Mesodermal cell (in vitro differentiated cells): Measurements from ENCODE around the gene TMEM26.

ENCODE experiments used
- H3K27ac ChIP-seq: 2 replicates; pipeline ENCODE4 v1.7.0; 2013; ENCODE audit warnings: mild to moderate bottlenecking, low read depth, low read length, moderate library complexity; ENCODE audit not compliant: severe bottlenecking
- H3K36me3 ChIP-seq: 2 replicates; pipeline ENCODE4 v1.7.1; 2013; ENCODE audit warnings: mild to moderate bottlenecking, low read length, moderate library complexity; ENCODE audit not compliant: control insufficient read depth, insufficient read depth
- H3K4me1 ChIP-seq: one replicate; pipeline ENCODE4 v1.7.1; 2013; ENCODE audit warnings: mild to moderate bottlenecking, low read length; ENCODE audit not compliant: insufficient read depth, control insufficient read depth, poor library complexity, severe bottlenecking
- H3K4me3 ChIP-seq: 2 replicates; pipeline ENCODE4 v1.7.0; 2013; ENCODE audit warnings: low read length, control low read depth, mild to moderate bottlenecking; ENCODE audit not compliant: insufficient read depth, poor library complexity, severe bottlenecking; ENCODE audit errors: extremely low read depth
- H3K9me3 ChIP-seq: 2 replicates; pipeline ENCODE4 v1.7.1; 2013; ENCODE audit warnings: mild to moderate bottlenecking, low read length, moderate library complexity; ENCODE audit not compliant: control insufficient read depth
- WGBS, 2 experiments: methylation state at CpG; one replicate each; pipeline ENCODE4 v1.1.5; 2013; ENCODE audit warnings: missing lambda C conversion rate in 2 of 2; ENCODE audit not compliant: insufficient coverage in 2 of 2; 5-methylcytosine and 5-hydroxymethylcytosine counted together

TMEM26 gene

DNA sequence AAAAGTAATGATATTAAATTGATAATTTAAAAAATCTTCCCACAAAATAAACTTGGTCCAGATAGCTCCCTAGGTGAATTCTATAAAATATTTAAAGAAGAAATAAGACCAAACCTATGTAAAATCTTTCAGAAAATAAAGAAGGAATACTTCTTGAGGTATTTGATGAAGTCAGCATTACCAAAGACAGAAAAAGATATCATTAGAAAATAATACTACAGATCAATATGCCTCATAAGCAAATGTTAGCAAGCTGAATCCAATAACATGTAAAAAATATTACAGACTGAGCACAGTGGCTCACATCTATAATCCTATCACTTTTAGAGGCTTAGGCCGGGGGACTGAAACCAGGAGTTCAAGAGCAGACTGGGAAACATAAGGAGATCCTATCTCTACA is 30.0 kb downstream of the TMEM26 start:
- Histone ChIP-seq H3K4me3 (no peak overlapping the region), H3K36me3 (no peaks in the 10 kb centered on the region), H3K27ac (no peak overlapping the region), H3K9me3 (peaks cover 13% of the 10 kb centered on the region), H3K4me1 (no peaks in the 10 kb centered on the region)
- WGBS, 2 experiments, result 100% methylated on average over 1 of the region's 1 CpG; no CpG with 5 or more reads in 1 of the 2 experiments

DNA sequence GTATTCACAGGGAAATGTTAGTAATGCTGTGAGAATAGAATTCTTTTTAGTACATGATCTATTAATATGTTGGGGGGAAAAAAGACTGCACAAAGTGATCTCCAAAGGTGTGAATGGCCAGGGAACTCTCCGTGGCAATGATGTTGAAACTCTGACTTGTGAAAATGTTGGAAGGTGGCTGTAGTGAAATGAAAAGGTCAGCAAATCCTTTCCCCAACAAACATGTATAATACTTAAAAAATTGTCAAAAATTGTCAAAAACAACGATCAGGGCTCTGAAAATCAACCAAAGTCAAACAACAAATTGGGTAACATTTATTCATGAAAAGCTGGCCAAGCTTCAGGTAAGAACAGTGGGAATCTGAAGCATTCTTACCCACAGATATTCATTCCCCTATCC is 35.5 kb downstream of the TMEM26 start:
- Histone ChIP-seq H3K36me3 (no peaks in the 10 kb centered on the region), H3K9me3 (peaks cover 2% of the 10 kb centered on the region), H3K4me3 (no peak overlapping the region), H3K27ac (no peak overlapping the region), H3K4me1 (no peaks in the 10 kb centered on the region)
- WGBS, 2 experiments, result 71% methylated on average over 1 of the region's 2 CpGs; no CpG with 5 or more reads in 1 of the 2 experiments

DNA sequence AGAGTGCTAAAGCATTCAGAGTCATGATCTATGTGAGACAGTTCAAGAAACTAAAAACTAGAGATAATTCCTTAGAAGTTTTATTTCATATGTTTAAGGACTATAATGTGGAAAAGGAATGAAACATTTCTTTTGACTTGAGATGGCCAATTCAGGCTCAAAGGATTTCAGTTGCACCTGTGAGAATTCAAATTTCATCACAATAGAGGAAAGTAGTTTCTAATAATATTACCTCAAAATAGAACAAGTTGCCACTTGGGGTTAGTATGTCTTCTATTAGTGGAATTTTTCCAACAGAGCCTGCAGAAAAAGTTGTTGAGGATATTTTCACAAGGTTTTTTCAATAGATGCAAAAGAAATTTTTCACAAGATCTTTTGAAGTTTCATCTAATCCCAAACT is 37.4 kb downstream of the TMEM26 start:
- no peak overlapping the region for H3K4me3 ChIP-seq
- H3K27ac ChIP-seq, result no peak overlapping the region
- H3K4me1 ChIP-seq, result peaks cover 4% of the 10 kb centered on the region
- no peaks in the 10 kb centered on the region for H3K9me3 ChIP-seq
- no peaks in the 10 kb centered on the region for H3K36me3 ChIP-seq

DNA sequence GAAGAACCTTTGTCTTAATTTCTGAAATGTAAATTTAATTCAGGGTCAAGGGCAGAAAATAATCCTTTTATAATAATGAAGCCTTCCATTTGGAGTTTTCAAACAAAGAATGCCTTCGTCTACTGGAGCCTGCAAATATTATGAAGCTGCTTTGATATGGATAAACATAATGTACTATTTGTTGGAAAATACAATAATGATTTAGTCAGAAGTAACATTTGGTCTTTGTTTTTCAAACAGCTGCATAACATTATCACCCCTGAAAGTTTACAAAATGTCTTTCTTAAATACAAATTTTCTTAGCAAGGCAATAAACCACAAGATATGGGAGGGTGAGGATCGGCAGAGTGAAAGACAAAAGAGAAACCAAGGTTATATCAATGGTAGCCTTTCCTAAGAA is 41.5 kb downstream of the TMEM26 start:
- Histone ChIP-seq H3K4me1 (peaks cover 4% of the 10 kb centered on the region), H3K36me3 (no peaks in the 10 kb centered on the region), H3K4me3 (no peak overlapping the region), H3K9me3 (no peaks in the 10 kb centered on the region), H3K27ac (no peak overlapping the region)
- WGBS, 2 experiments, result no CpG with 5 or more reads among the region's 2 CpGs

DNA sequence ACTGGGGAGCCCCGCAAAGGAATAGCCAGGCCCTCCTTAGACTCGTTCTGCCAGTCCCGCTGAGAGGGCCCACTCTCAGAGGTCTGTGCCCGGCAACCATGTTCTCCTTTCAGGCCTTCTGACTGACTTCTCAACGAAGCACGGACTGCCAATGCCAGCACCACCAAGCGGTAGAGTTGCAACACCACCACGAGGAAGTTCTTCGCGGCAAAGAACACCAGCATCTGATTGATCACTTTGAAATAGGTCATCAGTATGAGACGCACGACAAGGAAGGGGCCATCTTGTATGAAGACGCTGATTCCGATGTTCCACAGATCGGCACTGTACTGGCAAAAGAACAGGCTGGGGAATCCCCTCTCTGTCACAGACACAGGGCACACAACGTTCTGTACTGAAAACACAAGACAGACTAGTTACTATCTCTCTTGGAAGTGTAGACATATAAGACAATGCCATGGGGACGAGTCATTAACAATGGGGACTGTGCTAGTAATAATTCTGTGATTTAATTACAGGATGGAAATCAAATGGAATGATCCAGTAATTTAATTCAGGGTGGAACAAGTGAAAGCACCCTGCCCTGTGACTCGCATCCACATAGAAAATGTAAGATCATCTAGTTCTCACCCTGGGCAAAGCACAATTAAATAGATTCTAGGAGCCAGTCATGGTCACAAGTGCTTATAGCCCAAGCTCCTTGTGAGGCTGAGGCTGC is 42.7 kb downstream of the TMEM26 start:
- no peak overlapping the region for H3K4me3 ChIP-seq
- WGBS, 2 experiments, result 95 to 96% methylated on average over 16 to 17 of the region's 18 CpGs
- H3K4me1 ChIP-seq, result peaks cover 4% of the 10 kb centered on the region
- no peaks in the 10 kb centered on the region for H3K9me3 ChIP-seq
- H3K27ac ChIP-seq, result no peak overlapping the region
- no peaks in the 10 kb centered on the region for H3K36me3 ChIP-seq

DNA sequence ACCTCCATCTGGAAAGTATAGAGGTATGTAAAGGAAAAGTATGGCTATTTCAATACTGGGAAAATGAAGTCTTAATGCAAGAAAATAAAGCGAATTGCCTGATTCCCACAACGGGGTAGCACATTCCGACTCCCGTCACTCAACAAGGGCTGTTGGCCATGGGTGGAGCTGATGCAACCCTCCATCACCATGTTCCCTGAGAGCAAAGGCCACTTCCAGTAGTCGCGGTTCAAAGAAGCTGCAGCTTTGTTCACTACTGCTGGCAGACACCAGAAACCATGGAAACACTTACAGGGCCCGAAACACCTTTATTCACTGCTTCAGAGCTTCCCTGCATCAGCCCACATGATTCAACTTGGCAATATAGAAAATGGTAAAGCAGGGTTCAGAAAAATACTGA is 44.0 kb downstream of the TMEM26 start:
- WGBS, 2 experiments, result 90 to 96% methylated on average over 5 of the region's 7 CpGs
- H3K9me3 ChIP-seq, result no peaks in the 10 kb centered on the region
- no peak overlapping the region for H3K4me3 ChIP-seq
- peaks cover 4% of the 10 kb centered on the region for H3K4me1 ChIP-seq
- H3K27ac ChIP-seq, result no peak overlapping the region
- H3K36me3 ChIP-seq, result no peaks in the 10 kb centered on the region

DNA sequence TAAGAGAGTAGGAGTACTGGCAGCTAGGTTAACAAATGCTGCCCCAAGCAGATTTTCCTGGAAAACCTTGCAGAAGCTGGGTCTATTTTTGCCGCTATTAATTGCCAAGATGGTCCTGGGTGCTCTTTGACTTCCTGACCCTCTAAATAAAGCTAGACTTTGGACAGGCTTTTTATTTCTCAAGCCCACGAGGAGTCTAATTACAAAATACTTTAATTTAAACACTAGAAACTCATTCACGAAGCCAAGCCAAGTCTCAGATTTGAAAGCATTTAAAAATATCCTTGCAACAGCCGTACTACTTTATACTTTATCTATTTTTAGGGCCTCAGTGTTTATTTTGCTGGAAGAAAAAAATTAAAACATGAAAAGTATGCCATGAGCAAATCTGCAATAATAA is 45.1 kb downstream of the TMEM26 start:
- Histone ChIP-seq H3K4me3 (no peak overlapping the region), H3K27ac (no peak overlapping the region), H3K9me3 (no peaks in the 10 kb centered on the region), H3K36me3 (no peaks in the 10 kb centered on the region), H3K4me1 (peaks cover 4% of the 10 kb centered on the region)
- WGBS, 2 experiments, result 100% methylated on average over 1 of the region's 4 CpGs

DNA sequence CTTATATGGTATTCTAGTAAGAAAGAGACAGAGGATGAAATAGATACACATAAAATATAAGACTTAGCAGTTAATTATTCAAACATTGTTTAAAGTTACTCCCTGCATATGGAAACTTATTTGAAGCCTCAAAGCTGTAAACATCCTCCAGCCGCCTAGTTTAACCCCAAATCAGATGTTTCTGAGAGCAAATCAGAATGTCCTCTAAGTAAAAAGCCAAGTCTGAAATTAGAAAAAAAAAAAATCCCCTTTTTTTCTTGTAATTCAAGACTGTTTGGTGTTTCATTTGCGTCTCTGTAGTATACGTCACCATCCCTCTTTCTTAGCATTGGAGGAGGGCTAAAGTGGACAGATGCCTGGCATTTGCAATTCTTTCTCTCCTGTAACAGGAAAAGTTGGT is 46.4 kb downstream of the TMEM26 start:
- WGBS, 2 experiments, result 75 to 88% methylated on average over 1 of the region's 3 CpGs
- H3K36me3 ChIP-seq, result no peaks in the 10 kb centered on the region
- no peak overlapping the region for H3K27ac ChIP-seq
- H3K9me3 ChIP-seq, result no peaks in the 10 kb centered on the region
- H3K4me3 ChIP-seq, result no peak overlapping the region
- H3K4me1 ChIP-seq, result peaks cover 4% of the 10 kb centered on the region

DNA sequence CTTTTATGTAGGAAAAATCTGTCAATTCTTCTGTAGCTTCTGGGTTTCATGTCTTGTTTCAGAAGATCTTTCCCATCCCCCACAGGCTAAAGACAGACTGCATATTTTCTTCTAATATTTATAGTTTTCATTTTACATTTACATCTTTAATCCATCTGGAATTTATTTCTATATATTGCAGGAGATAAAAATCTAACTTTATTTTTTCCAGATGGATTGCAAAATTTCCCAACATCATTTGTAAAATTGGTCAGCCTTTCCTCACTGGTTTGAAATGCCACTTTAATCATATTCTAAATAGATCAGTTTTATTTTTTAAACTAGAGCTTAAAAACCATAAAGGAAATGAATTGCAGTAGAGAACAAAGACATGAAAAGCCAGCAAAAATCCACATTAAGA is 46.9 kb downstream of the TMEM26 start:
- no peaks in the 10 kb centered on the region for H3K36me3 ChIP-seq
- H3K4me1 ChIP-seq, result peaks cover 4% of the 10 kb centered on the region
- H3K27ac ChIP-seq, result no peak overlapping the region
- H3K9me3 ChIP-seq, result no peaks in the 10 kb centered on the region
- no peak overlapping the region for H3K4me3 ChIP-seq

DNA sequence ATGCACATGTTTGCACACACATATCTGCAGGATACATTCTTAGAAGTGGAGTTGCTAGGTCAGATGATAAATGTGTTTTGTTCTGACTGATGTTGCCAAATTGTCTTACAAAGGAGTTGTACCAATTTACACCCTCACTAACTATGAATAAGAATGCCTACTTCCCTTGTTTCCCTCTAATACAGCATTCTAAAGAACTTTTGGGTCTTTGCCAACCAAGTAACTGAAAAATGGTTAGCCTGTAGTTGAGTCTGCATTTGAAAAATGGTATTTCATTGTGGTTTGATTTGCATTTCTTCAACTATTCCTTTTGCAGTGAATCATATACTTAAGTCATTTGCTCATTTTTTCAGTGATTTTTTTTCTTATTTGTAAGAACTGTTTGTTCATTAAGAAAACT is 48.4 kb downstream of the TMEM26 start:
- H3K4me1 ChIP-seq, result no peaks in the 10 kb centered on the region
- H3K36me3 ChIP-seq, result no peaks in the 10 kb centered on the region
- no peak overlapping the region for H3K4me3 ChIP-seq
- no peak overlapping the region for H3K27ac ChIP-seq
- no peaks in the 10 kb centered on the region for H3K9me3 ChIP-seq

DNA sequence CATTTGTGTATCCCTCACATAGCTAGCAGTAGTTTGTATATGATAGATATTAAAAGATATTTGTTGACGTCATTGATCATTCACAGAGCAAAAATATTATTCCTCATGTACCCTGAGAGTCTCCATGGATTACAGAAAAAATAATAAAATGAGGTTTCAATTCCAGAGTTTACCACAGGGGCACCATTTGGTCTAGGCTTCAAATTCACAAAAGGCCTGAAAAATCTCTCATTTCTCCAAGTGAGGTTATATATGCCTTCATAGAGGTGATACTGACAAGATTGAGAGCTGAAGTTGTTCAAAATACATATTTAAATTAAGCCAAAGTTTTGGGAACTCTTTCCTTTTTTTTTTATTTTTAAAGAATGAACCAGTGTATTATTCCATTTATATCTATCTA is 52.7 kb downstream of the TMEM26 start:
- no CpG with 5 or more reads among the region's 1 CpG for WGBS, 2 experiments
- no peak overlapping the region for H3K27ac ChIP-seq
- no peak overlapping the region for H3K4me3 ChIP-seq
- H3K4me1 ChIP-seq, result peaks cover 12% of the 10 kb centered on the region
- H3K9me3 ChIP-seq, result no peaks in the 10 kb centered on the region
- H3K36me3 ChIP-seq, result no peaks in the 10 kb centered on the region
